Mesendoderm (in vitro differentiated cells): ENCODE results near the gene LRBA.

Source experiments
- DNase-seq: peaks from one replicate; pipeline ENCODE4 v3.0.0; 2013
- H2AK5ac ChIP-seq: 2 replicates; pipeline ENCODE4 v1.6.1; 2013; ENCODE audit warnings: low read length, inconsistent platforms
- H2BK120ac ChIP-seq: 2 replicates; pipeline ENCODE4 v1.6.1; 2013; ENCODE audit warnings: low read depth, mild to moderate bottlenecking, low read length, moderate library complexity, mixed read lengths
- H2BK15ac ChIP-seq: replicated peaks from 2 replicates; pipeline ENCODE4 v1.6.1; 2013; ENCODE audit warnings: low read depth, mild to moderate bottlenecking, moderate library complexity
- H2BK5ac ChIP-seq: 2 replicates; pipeline ENCODE4 v1.6.1; 2013; ENCODE audit warnings: low read length, inconsistent platforms
- H3K18ac ChIP-seq: 2 replicates; pipeline ENCODE4 v1.6.1; 2013; ENCODE audit warnings: mild to moderate bottlenecking, low read length, mixed read lengths
- H3K23ac ChIP-seq: one replicate; pipeline ENCODE4 v1.6.1; 2013; ENCODE audit warnings: low read length
- H3K27ac ChIP-seq: 2 replicates; pipeline ENCODE4 v1.5.1; 2013; ENCODE audit warnings: low read depth, mild to moderate bottlenecking, inconsistent platforms, low read length, moderate library complexity
- H3K27me3 ChIP-seq: 2 replicates; pipeline ENCODE4 v1.6.1; 2013; ENCODE audit warnings: low read length, control low read depth, mild to moderate bottlenecking, inconsistent platforms; ENCODE audit not compliant: insufficient read depth, poor library complexity
- H3K36me3 ChIP-seq: 2 replicates; pipeline ENCODE4 v1.6.1; 2013; ENCODE audit warnings: low read length, inconsistent platforms; ENCODE audit not compliant: control insufficient read depth, insufficient read depth
- H3K4ac ChIP-seq: one replicate; pipeline ENCODE4 v1.6.1; 2013; ENCODE audit warnings: low read depth, mild to moderate bottlenecking, low read length, moderate library complexity
- H3K4me1 ChIP-seq: 2 replicates; pipeline ENCODE4 v1.6.1; 2013; ENCODE audit warnings: low read depth, low read length, inconsistent platforms; ENCODE audit not compliant: control insufficient read depth
- H3K4me2 ChIP-seq: 2 replicates; pipeline ENCODE4 v1.6.1; 2013; ENCODE audit warnings: low read length
- H3K4me3 ChIP-seq: 2 replicates; pipeline ENCODE4 v1.5.1; 2013; ENCODE audit warnings: mild to moderate bottlenecking, low read length
- H3K56ac ChIP-seq: one replicate; pipeline ENCODE4 v1.6.1; 2013; ENCODE audit warnings: low read length
- H3K79me1 ChIP-seq: 2 replicates; pipeline ENCODE4 v1.6.1; 2013; ENCODE audit warnings: low read length, inconsistent platforms
- H3K79me2 ChIP-seq: 2 replicates; pipeline ENCODE4 v1.6.1; 2013; ENCODE audit warnings: mild to moderate bottlenecking, low read length; ENCODE audit not compliant: control insufficient read depth, insufficient read depth
- H3K9ac ChIP-seq: 2 replicates; pipeline ENCODE4 v1.6.1; 2013; ENCODE audit warnings: low read length, inconsistent platforms
- H4K5ac ChIP-seq: one replicate; pipeline ENCODE4 v1.6.1; 2013; ENCODE audit warnings: low read length
- H4K8ac ChIP-seq: one replicate; pipeline ENCODE4 v1.6.1; 2013; ENCODE audit warnings: low read depth, mild to moderate bottlenecking, control low read depth, low read length, moderate library complexity
- WGBS: extraction: QIAGEN DNeasy Blood & Tissue Kit; methylation state at CpG from one replicate; pipeline ENCODE4 v1.1.7; 2013; ENCODE audit warnings: low lambda C conversion rate, missing lambda C conversion rate; ENCODE audit not compliant: insufficient coverage; ENCODE audit errors: extremely low coverage; 5-methylcytosine and 5-hydroxymethylcytosine counted together

The LRBA gene

GRCh38 chr4:150256841-150257730, 758.0 kb downstream of the LRBA start:
- no peak overlapping the region for H3K27ac ChIP-seq
- no peak overlapping the region for H4K5ac ChIP-seq
- H2BK15ac ChIP-seq, result no peak overlapping the region
- H4K8ac ChIP-seq, result no peak overlapping the region
- no peaks in the 10 kb centered on the region for H3K36me3 ChIP-seq
- no peak overlapping the region for H3K4ac ChIP-seq
- H2BK5ac ChIP-seq, result no peak overlapping the region
- no peaks in the 10 kb centered on the region for H3K4me1 ChIP-seq
- no peak overlapping the region for H3K56ac ChIP-seq
- DNase-seq, result peak; percentile 72
- H3K79me1 ChIP-seq, result no peaks in the 10 kb centered on the region
- H3K27me3 ChIP-seq, result no peaks in the 10 kb centered on the region
- H3K4me2 ChIP-seq, result no peak overlapping the region
- no peak overlapping the region for H3K23ac ChIP-seq
- H3K9ac ChIP-seq, result no peak overlapping the region
- no peak overlapping the region for H3K18ac ChIP-seq
- no peaks in the 10 kb centered on the region for H3K79me2 ChIP-seq
- H2AK5ac ChIP-seq, result no peak overlapping the region
- no CpG with 5 or more reads among the region's 25 CpGs for WGBS
- no peak overlapping the region for H3K4me3 ChIP-seq
- H2BK120ac ChIP-seq, result no peak overlapping the region

- no peak overlapping the region for H2AK5ac ChIP-seq
- H3K4me3 ChIP-seq, result no peak overlapping the region
- no peaks in the 10 kb centered on the region for H3K36me3 ChIP-seq
- H3K18ac ChIP-seq, result no peak overlapping the region
- DNase-seq, result no peak
- no peak overlapping the region for H2BK5ac ChIP-seq
- H3K4ac ChIP-seq, result no peak overlapping the region
- H3K4me1 ChIP-seq, result no peaks in the 10 kb centered on the region
- H3K56ac ChIP-seq, result no peak overlapping the region
- WGBS, result no CpG with 5 or more reads among the region's 23 CpGs
- no peak overlapping the region for H2BK15ac ChIP-seq
- no peaks in the 10 kb centered on the region for H3K79me1 ChIP-seq
- no peak overlapping the region for H4K8ac ChIP-seq
- H3K27me3 ChIP-seq, result no peaks in the 10 kb centered on the region
- H3K79me2 ChIP-seq, result no peaks in the 10 kb centered on the region
- no peak overlapping the region for H3K23ac ChIP-seq
- H3K9ac ChIP-seq, result no peak overlapping the region
- H3K4me2 ChIP-seq, result no peak overlapping the region
- H2BK120ac ChIP-seq, result no peak overlapping the region
- H3K27ac ChIP-seq, result no peak overlapping the region
- no peak overlapping the region for H4K5ac ChIP-seq
These were observed 758.9 kb downstream of the LRBA start for GRCh38 chr4:150256225-150256620.

- H3K79me1 ChIP-seq, result no peaks in the 10 kb centered on the region
- H3K18ac ChIP-seq, result no peak overlapping the region
- H3K27me3 ChIP-seq, result no peaks in the 10 kb centered on the region
- no peaks in the 10 kb centered on the region for H3K4me1 ChIP-seq
- H2BK120ac ChIP-seq, result no peak overlapping the region
- no peak for DNase-seq
- no peaks in the 10 kb centered on the region for H3K79me2 ChIP-seq
- H4K5ac ChIP-seq, result no peak overlapping the region
- no CpG with 5 or more reads among the region's 16 CpGs for WGBS
- no peak overlapping the region for H3K27ac ChIP-seq
- H3K4me3 ChIP-seq, result no peak overlapping the region
- no peak overlapping the region for H2BK5ac ChIP-seq
- H3K56ac ChIP-seq, result no peak overlapping the region
- H4K8ac ChIP-seq, result no peak overlapping the region
- H3K36me3 ChIP-seq, result no peaks in the 10 kb centered on the region
- no peak overlapping the region for H3K4ac ChIP-seq
- no peak overlapping the region for H3K9ac ChIP-seq
- H2AK5ac ChIP-seq, result no peak overlapping the region
- H3K4me2 ChIP-seq, result no peak overlapping the region
- no peak overlapping the region for H2BK15ac ChIP-seq
- no peak overlapping the region for H3K23ac ChIP-seq
These were observed 759.4 kb downstream of the LRBA start for GRCh38 chr4:150255610-150256224.

GRCh38 chr4:150253965-150254630, 761.0 kb downstream of the LRBA start:
- H2AK5ac ChIP-seq, result no peak overlapping the region
- no peak overlapping the region for H3K4me3 ChIP-seq
- no peaks in the 10 kb centered on the region for H3K36me3 ChIP-seq
- no peak overlapping the region for H3K18ac ChIP-seq
- H3K79me1 ChIP-seq, result no peaks in the 10 kb centered on the region
- H3K23ac ChIP-seq, result no peak overlapping the region
- WGBS, result no CpG with 5 or more reads among the region's 18 CpGs
- H3K9ac ChIP-seq, result no peak overlapping the region
- no peaks in the 10 kb centered on the region for H3K27me3 ChIP-seq
- H2BK5ac ChIP-seq, result no peak overlapping the region
- H3K27ac ChIP-seq, result no peak overlapping the region
- no peak overlapping the region for H4K8ac ChIP-seq
- no peak overlapping the region for H2BK120ac ChIP-seq
- no peak overlapping the region for H4K5ac ChIP-seq
- H2BK15ac ChIP-seq, result no peak overlapping the region
- no peak for DNase-seq
- H3K4me2 ChIP-seq, result no peak overlapping the region
- H3K4ac ChIP-seq, result no peak overlapping the region
- no peak overlapping the region for H3K56ac ChIP-seq
- no peaks in the 10 kb centered on the region for H3K79me2 ChIP-seq
- H3K4me1 ChIP-seq, result no peaks in the 10 kb centered on the region

- no peak overlapping the region for H2BK5ac ChIP-seq
- H3K79me1 ChIP-seq, result no peaks in the 10 kb centered on the region
- no peak overlapping the region for H4K5ac ChIP-seq
- WGBS, result no CpG with 5 or more reads among the region's 11 CpGs
- no peak overlapping the region for H2AK5ac ChIP-seq
- H3K27ac ChIP-seq, result no peak overlapping the region
- no peak overlapping the region for H2BK120ac ChIP-seq
- H3K9ac ChIP-seq, result no peak overlapping the region
- H3K4me2 ChIP-seq, result no peak overlapping the region
- no peaks in the 10 kb centered on the region for H3K4me1 ChIP-seq
- H3K23ac ChIP-seq, result no peak overlapping the region
- DNase-seq, result no peak
- H3K79me2 ChIP-seq, result no peaks in the 10 kb centered on the region
- no peak overlapping the region for H3K4me3 ChIP-seq
- no peak overlapping the region for H3K4ac ChIP-seq
- H4K8ac ChIP-seq, result no peak overlapping the region
- H2BK15ac ChIP-seq, result no peak overlapping the region
- no peak overlapping the region for H3K56ac ChIP-seq
- no peak overlapping the region for H3K18ac ChIP-seq
- no peaks in the 10 kb centered on the region for H3K27me3 ChIP-seq
- H3K36me3 ChIP-seq, result no peaks in the 10 kb centered on the region
These were observed 761.7 kb downstream of the LRBA start for GRCh38 chr4:150253416-150253815.
